Transverse colon (tissue), 4 donors: ENCODE results near the gene TET3. TPM values are rescaled to one million over a fixed set of nuclear protein-coding genes. Genes with fewer than 3 reads are reported as not detected.

Source experiments
- DNase-seq: peaks from one replicate; pipeline ENCODE4 v3.0.0-alpha.2; 2019
- H3K27ac ChIP-seq, 4 donors: fragments of 200-600 bp; sonication (generic); 2 replicates each; pipeline ENCODE4 v1.5.1; 2016 to 2018; ENCODE audit warnings: inconsistent platforms in 4 of 4
- H3K27me3 ChIP-seq: fragments of 200-600 bp; sonication (generic); 2 replicates; pipeline ENCODE4 v1.5.1; 2017; ENCODE audit warnings: inconsistent platforms
- H3K36me3 ChIP-seq, 4 donors: fragments of 200-600 bp; sonication (generic); 2 replicates each; pipeline ENCODE4 v1.5.1; 2017 to 2019; ENCODE audit warnings: inconsistent platforms in 4 of 4
- H3K4me1 ChIP-seq, 4 donors: fragments of 200-600 bp; sonication (generic); 2 replicates each; pipeline ENCODE4 v1.5.1; 2017 to 2020; ENCODE audit warnings: inconsistent platforms in 4 of 4
- H3K4me3 ChIP-seq, 4 donors: fragments of 200-600 bp; sonication (generic); 1 replicate in 1 of 4; 2 replicates in 3 of 4; pipeline versions ENCODE4 v1.5.1 to v1.6.1; 2017 to 2019; ENCODE audit warnings: inconsistent platforms in 4 of 4
- H3K9me3 ChIP-seq, 2 donors: fragments of 200-600 bp; sonication (generic); 2 replicates each; pipeline ENCODE4 v1.5.1; 2017 to 2019; ENCODE audit warnings: inconsistent platforms in 2 of 2
- CTCF ChIP-seq, 5 experiments: fragments of 200-600 bp in 3 of 5; fragments of 450-650 bp in 2 of 5; sonication (generic) in 3 of 5; IDR thresholded peaks; 1 replicate in 2 of 5; 2 replicates in 3 of 5; pipeline ENCODE4 v1.5.1; 2016 to 2017; ENCODE audit warnings: antibody characterized with exemption in 5 of 5, inconsistent platforms in 3 of 5, mild to moderate bottlenecking in 2 of 5, moderate library complexity in 1 of 5
- EP300 ChIP-seq: sonication (generic); formaldehyde crosslinking; IDR thresholded peaks from one replicate; pipeline ENCODE4 v1.6.1; 2017; ENCODE audit warnings: antibody characterized with exemption, low read depth
- POLR2A ChIP-seq: fragments of 450-650 bp; IDR thresholded peaks from one replicate; pipeline ENCODE4 v1.6.1; 2016; ENCODE audit warnings: antibody characterized with exemption, mild to moderate bottlenecking, moderate library complexity
- POLR2AphosphoS5 ChIP-seq, 3 donors: sonication (generic); formaldehyde crosslinking; IDR thresholded peaks; one replicate each; pipeline ENCODE4 v1.6.1; 2016; ENCODE audit warnings: antibody characterized with exemption in 3 of 3
- WGBS, 2 donors: methylation state at CpG; one replicate each; pipeline ENCODE4 v1.1.5; 2018; ENCODE audit warnings: low coverage in 1 of 2; 5-methylcytosine and 5-hydroxymethylcytosine counted together
- in situ Hi-C, 4 donors: fragments of 200-750 bp; cut with MboI; loops; one replicate each; pipeline versions ENCODE4 v1.15.0 to v1.15.1; 2017; ENCODE audit warnings: low sequenced_read_pairs in 3 of 4, low pct_ligation_motif_present in 1 of 4, low pct_unique_long_range_greater_than_20kb in 1 of 4
- intact Hi-C: fragments of 100-400 bp; cut with DNase I; formaldehyde crosslinking; loops from one replicate; pipeline ENCODE4 v1.15.1; 2023; ENCODE audit warnings: low total_unique reads
- total RNA-seq, 4 donors: library from RNA; depleted of rRNA; stranded (reverse); fragments of >200 nt; gene quantifications; one replicate each; pipeline ENCODE4 v1.1.0, GENCODE V29; 2016

The TET3 gene
- total RNA-seq, 4 donors from 2014 or later: 20.2 to 26.9 (median 22.5) TPM

GRCh38 chr2:74020702-74021406 lies 36.1 kb downstream of the TET3 start:
- H3K27me3 ChIP-seq: no peaks in the 10 kb centered on the region
- no peaks in the 10 kb centered on the region for H3K36me3 ChIP-seq
- TF ChIP-seq POLR2A: no peak
- TF ChIP-seq POLR2AphosphoS5 (IDR thresholded peaks at IDR 0.05): no peak
- TF ChIP-seq EP300: no peak
- TF ChIP-seq CTCF (IDR thresholded peaks at IDR 0.05): no peak
- peak; percentile 37 for DNase-seq
- intact Hi-C loops: no loop called here
- peaks cover 0 to 7% (median 3%) of the 10 kb centered on the region in 4 donors for H3K4me1 ChIP-seq
- H3K9me3 ChIP-seq: no peaks in the 10 kb centered on the region
- no peak overlapping the region for H3K27ac ChIP-seq
- no peak overlapping the region for H3K4me3 ChIP-seq
- in situ Hi-C loops: no loop called here
- 63 to 75% methylated on average over 3 to 9 of the region's 9 CpGs for WGBS, 2 donors

DNA sequence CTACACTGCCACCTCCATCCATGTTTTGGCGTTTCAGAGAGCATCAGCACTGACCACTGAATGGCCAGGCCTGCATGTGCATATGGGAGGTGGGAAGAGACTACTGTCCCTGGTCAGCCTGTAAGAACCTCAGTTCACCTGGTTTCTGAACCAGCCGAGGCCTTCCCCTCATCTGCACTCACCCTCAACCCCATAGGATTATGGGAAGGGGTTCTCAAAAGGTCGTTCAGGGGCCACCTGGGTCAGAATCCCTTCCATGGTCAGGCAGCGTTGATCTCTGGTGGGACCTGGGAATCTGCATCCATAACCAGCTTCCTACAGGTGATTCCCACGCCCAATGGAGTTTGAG lies 36.7 kb downstream of the TET3 start:
- in situ Hi-C loops (no loop called here), intact Hi-C loops (no loop called here)
- Histone ChIP-seq H3K4me1 (peaks cover 0 to 12% (median 8%) of the 10 kb centered on the region in 4 donors), H3K27me3 (no peaks in the 10 kb centered on the region), H3K9me3 (no peaks in the 10 kb centered on the region), H3K27ac (no peak overlapping the region), H3K36me3 (no peaks in the 10 kb centered on the region), H3K4me3 (no peak overlapping the region)
- 84 to 95% methylated on average over 3 to 5 of the region's 5 CpGs for WGBS, 2 donors
- TF ChIP-seq CTCF (IDR thresholded peaks at IDR 0.05) (no peak), POLR2A (no peak), POLR2AphosphoS5 (IDR thresholded peaks at IDR 0.05) (no peak), EP300 (no peak)
- no peak for DNase-seq

DNA sequence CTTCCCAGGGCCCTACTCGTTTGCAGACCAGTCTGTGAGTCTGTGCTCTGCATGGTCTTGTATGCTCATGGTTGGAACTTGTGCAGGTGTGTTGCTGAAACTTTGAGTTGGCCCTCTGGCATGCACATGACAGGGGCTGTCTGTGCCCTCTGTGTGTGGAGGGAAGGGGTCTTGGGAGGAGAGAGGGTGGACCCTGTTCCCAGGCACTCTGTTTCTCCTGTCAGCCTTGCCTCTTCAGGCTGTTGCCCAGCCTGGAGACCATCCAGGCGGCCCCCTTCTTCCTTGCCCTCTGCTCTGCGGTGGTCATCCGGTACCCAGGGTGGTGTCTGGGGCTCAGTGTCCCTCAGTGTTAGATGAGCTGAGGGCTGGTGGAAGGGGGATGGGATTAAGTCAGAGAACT lies 39.5 kb downstream of the TET3 start:
- H3K9me3 ChIP-seq: no peaks in the 10 kb centered on the region
- no peak overlapping the region for H3K4me3 ChIP-seq
- no peak for TF ChIP-seq CTCF (IDR thresholded peaks at IDR 0.05)
- no peak for TF ChIP-seq EP300
- no peak for TF ChIP-seq POLR2A
- TF ChIP-seq POLR2AphosphoS5 (IDR thresholded peaks at IDR 0.05): no peak
- in situ Hi-C loops (no loop called here), intact Hi-C loops (no loop called here)
- H3K4me1 ChIP-seq: peaks cover 0 to 20% (median 12%) of the 10 kb centered on the region in 4 donors
- DNase-seq: no peak
- H3K36me3 ChIP-seq: no peaks in the 10 kb centered on the region
- WGBS, 2 donors: 83% methylated on average over 4 of the region's 4 CpGs; no CpG with 5 or more reads in 1 of the 2 donors
- H3K27me3 ChIP-seq: no peaks in the 10 kb centered on the region
- H3K27ac ChIP-seq: no peak overlapping the region

DNA sequence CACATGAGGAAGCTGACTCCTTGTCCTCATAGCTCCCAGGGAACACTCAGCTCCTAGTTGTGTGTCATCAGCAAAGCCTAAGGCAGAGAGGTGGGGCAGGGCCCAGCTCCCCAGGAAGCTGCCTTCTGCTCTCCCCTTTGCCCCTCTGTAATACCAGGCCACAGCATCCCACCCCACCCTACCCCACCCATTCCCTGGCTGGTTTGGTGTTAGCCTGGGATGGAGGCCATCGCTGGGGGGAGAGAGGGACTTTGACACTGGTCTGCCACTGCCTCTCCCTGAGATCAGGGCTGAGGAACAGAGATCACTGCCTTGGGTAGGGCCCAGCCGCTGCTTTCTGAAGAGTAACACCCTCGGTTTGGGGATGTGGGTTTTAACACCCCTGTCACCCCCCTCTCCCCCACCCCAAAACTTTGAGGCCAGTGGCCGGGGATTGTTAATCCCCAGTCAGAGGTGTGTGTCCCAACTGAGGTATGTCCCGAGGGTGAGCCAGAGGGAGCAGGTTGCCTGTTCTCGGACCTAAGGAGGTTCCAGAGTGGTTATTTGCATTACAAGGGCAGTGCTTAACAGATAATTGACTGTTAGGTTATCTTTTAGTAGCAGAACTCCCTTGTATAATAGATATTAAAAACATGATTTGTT lies 41.4 kb downstream of the TET3 start:
- Histone ChIP-seq H3K4me3 (no peak overlapping the region), H3K9me3 (no peaks in the 10 kb centered on the region), H3K27ac (peak overlapping the region; percentile 49 to 65 (median 56)), H3K27me3 (no peaks in the 10 kb centered on the region), H3K36me3 (no peaks in the 10 kb centered on the region), H3K4me1 (peaks cover 0 to 31% (median 13%) of the 10 kb centered on the region in 4 donors)
- intact Hi-C loops: no loop called here
- TF ChIP-seq EP300: no peak
- no peak for TF ChIP-seq POLR2A
- TF ChIP-seq CTCF (IDR thresholded peaks at IDR 0.05): no peak
- TF ChIP-seq POLR2AphosphoS5 (IDR thresholded peaks at IDR 0.05): no peak
- in situ Hi-C loops: no loop called here
- 10 to 47% methylated on average over 2 to 6 of the region's 6 CpGs for WGBS, 2 donors
- peak; percentile 51 for DNase-seq
